Muscle of back (tissue), 11 donors: Measurements from ENCODE around the gene PIK3CG. TPM values are rescaled to one million over a fixed set of nuclear protein-coding genes. Genes with fewer than 3 reads are reported as not detected.

Source experiments
- DNase-seq, 3 donors: peaks; one replicate each; pipeline versions ENCODE4 v3.0.0 to v3.0.0-alpha.2; 2013
- polyA plus RNA-seq, 10 donors: library from polyadenylated mRNA; unstranded; fragments of 120-200 nt; gene quantifications; one replicate each; pipeline ENCODE4 v1.2.1, GENCODE V29; 2013; ENCODE audit not compliant: insufficient read length in 10 of 10

The PIK3CG gene
- polyA plus RNA-seq, 10 donors: 1.8 to 3.4 (median 3.0) TPM

DNA sequence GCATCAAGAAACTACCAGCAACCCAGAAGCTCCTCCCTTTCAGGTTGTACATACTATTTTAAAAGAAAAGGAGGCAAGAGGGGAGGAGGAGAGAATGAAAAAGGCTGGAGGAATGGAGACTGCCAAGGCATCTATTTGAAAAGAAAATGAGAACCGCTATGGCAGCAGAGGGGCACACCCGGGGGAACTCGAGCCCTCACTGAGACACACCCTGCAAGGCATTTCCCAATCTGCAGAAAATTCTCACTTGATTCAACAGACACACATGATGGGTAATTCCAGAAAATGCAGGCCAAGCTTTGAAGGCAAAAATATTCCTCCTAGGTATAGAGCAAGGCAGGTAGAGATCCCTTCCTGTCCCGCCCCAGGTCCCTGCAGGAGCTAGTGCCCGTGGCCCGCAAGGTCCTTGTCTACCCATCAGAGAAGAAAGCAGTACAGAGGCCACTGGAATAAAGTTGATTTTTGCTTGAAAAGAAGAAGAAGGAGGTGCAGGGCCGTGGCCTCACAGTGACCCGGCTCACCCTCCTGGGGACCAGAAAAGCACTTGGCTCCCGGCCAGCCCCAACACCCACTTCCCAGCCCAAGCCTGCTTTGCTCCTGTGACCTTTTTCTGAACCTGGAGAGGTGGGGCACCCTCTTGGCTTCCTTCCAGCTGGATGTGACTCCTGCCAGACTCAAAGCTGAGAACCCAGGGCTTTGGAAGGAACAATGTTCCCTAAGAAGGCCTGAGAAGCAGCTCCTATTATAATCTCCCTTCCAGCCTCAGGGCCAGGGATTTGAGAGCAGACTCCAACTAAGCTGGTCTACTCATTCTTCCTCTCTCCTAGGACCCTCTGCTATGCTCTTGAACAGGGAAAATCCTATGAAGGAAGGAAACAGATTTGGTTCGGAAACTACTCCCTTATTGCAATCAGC, 6.2 kb upstream of the PIK3CG start:
- DNase-seq: peak in 2 of 3 donors; percentile 36 to 55

DNA sequence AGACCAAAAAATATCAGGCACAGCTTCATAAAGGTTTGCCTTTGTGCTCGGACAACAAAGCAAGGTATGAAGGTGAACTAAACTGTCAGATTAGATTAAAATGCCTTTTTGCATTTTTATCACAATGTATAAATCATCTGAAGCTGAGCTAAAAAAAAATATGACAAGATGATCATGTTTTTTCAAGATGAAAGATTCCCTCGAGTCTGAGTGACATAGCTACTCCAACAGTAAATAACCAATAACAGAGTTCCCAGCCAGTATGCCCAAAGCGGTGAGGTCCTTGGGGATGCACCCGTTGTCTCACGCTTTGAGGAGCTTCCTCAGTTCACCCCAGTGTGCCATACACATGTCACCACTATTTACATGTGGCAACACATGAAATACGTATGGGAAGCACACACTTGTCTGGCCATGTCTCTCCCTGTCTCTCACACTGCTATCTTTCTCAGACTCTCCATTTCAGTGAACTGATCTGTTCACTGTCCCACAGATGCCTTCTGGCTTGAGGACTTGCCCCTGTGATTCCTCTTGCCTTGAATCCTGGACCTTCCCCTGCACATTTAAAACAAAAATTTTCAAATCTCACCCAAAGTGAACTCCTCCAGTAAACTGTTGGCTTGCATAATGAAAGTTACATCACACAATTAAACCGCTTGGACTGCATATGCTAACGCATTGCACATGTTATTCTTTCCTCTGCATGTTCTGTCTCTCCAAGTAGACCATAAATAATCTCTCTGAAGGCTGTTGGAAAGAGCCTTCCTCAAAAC, 2.6 kb upstream of the PIK3CG start:
- peak in 2 of 3 donors; percentile 46 to 56 for DNase-seq

DNA sequence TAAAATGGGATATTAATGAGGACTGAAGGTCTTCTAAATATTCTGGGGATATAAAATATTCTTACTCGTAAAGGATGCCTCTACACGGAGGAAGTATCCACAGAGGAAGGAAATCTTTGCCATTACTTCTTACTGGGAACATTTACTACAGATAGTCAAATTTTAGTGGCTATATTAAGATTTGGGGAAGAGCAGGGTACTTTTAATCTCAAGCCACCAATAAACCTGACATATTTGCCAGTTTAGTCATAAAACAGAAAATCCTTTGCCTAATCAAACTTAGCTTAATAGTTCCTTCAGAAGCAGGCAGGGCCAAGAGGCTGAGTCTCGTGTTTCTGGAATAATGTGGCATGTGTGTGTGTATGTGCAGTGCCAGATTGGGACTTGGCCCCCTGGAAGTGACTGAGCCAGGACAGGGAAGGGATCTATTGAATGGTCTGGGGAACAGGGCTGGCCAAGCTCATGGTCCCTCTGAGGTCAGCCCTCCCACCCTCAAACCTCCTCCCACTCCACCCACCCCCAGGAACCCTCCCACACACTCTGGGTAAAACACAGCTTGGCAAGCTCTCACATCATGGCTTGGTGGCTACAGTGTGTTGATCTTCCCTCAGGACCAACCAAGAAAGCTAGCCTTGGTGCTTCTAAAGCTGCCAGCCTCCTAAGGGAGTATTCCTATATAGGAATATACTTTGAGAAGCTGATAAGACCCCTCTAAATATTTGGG, 1.6 kb upstream of the PIK3CG start:
- no peak for DNase-seq

DNA sequence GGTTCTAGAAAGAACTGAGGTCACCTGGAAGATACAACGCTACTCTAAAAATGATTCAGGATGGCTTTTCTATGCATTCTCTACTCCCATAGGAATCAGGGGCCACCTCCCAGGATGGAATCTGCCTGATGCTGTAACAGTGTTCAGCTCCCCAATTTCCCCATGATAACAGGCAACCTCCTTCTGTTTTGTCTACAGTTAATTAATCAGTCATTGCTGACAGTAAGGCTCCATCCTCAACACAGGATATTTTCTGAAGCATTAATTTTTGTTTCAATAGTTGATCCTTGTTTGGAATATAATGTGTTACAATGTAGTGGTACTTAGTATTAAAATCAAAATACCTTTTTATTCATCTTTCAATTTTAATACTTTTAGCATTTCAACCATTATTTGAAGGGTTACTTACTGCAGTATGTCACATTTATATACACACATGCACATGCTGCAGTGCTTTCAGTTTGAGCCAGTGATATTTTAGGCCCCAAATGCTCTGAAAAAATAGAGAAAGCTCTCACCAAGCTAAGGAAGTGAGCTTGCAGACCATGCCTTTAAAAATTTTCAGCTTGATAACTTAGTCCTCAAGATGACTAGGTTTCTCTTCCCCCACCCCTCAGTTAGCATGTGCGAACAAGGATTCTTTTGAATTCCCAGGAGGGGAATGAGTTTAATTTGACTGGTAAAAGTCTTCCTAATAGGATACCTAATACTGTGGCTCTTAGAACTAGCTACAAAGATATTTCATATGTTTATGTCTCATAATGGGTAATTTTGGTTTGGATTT, 592 bp upstream of the PIK3CG start:
- DNase-seq: peak in 1 of 3 donors; percentile 10

DNA sequence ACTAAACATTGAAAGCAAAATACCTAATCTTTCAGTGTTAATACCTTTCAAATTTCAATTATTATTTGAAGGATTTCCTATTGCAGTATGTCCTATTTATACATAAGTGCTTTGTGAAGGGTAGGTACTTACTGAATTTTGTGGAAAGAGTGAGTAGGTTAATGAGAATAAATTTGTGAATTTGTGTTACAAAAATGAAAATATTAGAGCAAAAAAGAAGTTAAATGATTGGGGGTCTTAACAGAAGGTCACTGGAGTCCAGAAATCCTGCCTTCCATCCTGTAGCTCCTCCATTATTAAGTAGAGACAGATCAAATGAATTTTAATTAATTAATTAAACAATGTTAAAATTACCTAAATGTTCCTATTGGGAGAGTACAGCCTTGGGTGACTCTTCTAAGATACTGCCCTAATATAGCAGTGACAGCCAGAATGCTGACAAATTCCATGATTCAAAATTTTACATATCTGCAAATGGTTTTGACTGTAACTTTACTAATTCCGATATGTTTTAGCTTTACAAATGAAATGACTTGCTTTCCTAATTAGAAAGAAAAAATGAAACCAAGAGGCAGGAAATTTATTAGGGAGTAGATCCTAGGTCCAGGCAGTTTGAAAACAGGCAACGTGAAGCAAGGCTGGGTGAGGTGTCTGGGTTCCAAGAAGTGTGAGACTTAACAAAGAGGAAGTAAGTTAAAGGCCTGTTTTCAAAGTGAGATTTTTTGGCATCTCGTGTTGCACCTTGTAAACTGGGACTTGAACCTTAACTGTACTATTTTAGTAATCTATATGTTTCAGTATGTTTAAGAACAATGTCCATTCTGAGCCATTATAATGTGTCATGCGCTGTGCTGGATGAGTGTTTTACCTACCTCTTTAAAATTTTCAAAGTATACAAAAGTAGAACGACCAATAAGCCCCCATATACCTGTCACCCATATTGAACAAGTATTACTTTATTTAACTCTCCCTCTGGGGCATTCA, 1.5 kb downstream of the PIK3CG start:
- DNase-seq: no peak

DNA sequence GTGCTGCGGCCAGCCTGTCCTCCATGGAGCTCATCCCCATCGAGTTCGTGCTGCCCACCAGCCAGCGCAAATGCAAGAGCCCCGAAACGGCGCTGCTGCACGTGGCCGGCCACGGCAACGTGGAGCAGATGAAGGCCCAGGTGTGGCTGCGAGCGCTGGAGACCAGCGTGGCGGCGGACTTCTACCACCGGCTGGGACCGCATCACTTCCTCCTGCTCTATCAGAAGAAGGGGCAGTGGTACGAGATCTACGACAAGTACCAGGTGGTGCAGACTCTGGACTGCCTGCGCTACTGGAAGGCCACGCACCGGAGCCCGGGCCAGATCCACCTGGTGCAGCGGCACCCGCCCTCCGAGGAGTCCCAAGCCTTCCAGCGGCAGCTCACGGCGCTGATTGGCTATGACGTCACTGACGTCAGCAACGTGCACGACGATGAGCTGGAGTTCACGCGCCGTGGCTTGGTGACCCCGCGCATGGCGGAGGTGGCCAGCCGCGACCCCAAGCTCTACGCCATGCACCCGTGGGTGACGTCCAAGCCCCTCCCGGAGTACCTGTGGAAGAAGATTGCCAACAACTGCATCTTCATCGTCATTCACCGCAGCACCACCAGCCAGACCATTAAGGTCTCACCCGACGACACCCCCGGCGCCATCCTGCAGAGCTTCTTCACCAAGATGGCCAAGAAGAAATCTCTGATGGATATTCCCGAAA, 2.7 kb downstream of the PIK3CG start:
- no peak for DNase-seq

DNA sequence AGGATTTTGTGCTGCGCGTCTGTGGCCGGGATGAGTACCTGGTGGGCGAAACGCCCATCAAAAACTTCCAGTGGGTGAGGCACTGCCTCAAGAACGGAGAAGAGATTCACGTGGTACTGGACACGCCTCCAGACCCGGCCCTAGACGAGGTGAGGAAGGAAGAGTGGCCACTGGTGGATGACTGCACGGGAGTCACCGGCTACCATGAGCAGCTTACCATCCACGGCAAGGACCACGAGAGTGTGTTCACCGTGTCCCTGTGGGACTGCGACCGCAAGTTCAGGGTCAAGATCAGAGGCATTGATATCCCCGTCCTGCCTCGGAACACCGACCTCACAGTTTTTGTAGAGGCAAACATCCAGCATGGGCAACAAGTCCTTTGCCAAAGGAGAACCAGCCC, 3.3 kb downstream of the PIK3CG start:
- no peak for DNase-seq

DNA sequence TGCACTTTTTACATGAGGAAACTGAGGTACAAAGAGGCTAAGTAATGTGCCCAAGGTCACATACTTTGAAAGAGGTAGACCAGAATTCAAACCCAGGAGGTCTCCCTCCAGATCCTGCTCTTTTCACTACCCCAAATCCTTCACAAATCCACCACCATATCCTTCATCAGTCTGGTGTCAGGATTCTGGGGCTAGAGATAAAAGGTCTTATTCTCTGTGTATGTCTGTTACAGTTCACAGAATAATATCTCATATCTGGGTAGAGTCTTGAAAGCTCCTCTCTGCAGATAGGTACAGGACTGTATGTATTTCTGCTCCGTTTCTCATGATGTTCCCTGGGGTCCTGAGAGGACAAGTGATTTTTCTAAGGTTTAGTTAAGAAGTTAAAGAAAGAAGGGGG, 4.9 kb downstream of the PIK3CG start:
- DNase-seq: no peak

DNA sequence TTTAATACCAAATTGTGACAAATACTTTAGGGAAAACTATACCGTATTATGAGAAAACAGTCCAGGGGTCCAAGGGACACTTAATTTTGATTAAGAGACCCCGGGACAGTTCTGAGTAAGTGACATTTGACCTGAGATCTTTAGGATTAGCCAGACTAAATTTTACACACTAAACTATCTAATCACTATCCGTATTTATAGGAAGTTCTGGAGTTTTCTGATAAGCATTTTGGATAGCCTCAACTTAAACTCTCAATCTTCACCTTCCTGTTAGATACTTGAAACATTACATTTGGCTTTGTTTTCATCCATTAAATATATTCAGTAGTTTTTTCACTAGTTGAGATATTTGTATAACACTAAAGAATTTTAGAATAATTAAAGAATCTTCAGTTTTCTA, 5.4 kb downstream of the PIK3CG start:
- DNase-seq: no peak

DNA sequence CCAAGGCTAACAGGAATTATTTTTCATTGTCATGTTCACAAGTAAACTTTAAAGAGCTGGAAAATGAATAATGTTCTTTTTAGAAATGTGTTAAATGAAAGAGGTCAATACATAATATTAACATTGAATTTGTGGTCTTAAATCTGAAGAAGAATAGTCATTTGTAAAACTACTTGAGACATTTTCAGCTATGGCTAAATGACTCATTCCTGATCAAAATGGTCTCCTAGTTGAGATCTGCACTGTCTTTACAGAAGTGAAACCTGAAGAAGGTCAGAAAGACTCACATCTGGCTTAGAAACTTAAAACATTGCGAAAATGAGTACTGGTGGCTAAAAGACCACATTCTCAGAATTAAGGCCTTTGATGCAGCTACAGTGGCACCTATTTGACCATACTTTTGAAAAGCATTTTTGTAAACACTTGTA, 5.9 kb downstream of the PIK3CG start:
- peak in 1 of 3 donors; percentile 13 for DNase-seq

DNA sequence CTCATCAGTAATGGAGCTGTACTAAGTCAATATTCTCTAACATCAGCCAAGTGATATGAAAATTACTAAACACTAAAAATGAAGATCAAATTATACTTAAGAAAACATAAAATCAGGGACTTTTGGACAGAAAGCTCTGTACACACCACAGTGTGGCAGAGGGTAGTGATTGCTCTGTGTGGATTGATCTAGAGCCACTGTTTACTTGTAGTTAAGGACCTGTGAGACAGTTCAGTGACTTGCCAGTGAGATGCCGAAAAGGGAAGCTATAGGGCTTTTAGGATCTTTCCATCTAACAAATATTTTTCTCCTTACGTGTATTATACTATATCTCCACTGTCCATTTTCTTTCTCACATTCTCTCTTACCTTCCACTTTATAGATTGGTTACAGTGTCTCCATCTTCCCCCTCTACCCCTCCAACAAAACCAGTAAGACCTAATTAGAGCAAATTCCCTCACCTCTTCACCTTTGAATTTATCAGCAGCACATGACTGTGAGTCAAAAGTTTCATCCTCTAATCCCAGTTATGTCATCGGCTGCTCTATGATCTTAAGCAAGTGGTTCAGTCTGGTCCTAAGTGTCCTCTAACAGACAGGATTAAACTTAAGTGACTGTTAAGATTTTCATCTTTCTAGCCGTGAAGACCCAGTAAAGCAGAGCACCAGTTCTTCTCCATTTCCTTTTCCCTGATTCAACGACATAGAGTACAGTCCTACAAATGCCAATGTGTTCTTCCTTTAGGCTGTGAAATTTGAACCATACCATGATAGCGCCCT, 6.9 kb downstream of the PIK3CG start:
- no peak for DNase-seq

DNA sequence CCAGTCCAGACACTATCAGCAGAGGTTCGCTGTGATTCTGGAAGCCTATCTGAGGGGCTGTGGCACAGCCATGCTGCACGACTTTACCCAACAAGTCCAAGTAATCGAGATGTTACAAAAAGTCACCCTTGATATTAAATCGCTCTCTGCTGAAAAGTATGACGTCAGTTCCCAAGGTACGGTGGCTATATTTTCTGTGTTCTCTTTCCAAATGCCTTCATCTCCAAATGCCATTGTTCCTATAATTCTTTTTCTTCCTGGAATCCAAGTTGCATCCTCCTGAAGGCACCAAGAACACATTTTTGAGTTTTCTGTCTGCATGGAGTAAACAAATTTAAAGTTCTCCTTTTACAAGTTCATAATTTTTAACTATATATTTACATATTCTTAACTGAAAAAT, 7.7 kb downstream of the PIK3CG start:
- DNase-seq: no peak

DNA sequence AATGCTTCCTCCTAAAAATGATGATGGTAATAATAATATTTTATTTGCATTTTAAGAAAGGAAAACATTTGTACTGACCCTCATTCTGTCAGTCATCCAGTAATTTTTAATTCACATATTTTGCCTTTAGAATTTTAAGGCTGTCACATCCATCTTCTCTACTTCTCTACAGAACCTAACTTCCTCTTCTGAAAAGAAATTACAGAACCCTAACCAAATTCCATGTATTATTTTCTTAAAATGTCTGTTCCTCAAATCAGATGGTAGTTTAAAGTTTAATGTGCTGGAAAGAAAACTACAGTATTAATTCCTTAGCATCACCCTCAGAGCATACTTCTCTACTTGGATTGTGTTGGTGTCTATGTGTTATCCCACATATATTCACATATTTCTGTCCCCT, 9.0 kb downstream of the PIK3CG start:
- DNase-seq: no peak

DNA sequence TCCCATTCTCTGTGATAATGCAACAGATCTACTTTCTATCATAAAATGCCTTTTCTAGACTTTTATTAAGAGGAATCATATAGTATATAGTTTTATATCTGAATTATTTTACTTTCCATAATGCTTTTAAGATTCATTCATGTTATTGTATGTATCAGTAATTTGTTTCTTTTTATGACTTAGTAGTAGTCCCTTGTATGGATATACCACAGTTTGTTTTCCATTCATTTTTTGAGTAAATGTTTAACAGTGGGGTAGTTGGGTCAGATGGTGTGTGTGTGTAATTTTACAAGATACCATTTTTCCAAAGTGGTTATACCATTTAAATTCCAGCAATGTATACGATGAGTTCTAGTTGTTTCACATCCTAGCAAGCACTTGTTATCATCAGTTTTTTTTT, 10.4 kb downstream of the PIK3CG start:
- DNase-seq: no peak

DNA sequence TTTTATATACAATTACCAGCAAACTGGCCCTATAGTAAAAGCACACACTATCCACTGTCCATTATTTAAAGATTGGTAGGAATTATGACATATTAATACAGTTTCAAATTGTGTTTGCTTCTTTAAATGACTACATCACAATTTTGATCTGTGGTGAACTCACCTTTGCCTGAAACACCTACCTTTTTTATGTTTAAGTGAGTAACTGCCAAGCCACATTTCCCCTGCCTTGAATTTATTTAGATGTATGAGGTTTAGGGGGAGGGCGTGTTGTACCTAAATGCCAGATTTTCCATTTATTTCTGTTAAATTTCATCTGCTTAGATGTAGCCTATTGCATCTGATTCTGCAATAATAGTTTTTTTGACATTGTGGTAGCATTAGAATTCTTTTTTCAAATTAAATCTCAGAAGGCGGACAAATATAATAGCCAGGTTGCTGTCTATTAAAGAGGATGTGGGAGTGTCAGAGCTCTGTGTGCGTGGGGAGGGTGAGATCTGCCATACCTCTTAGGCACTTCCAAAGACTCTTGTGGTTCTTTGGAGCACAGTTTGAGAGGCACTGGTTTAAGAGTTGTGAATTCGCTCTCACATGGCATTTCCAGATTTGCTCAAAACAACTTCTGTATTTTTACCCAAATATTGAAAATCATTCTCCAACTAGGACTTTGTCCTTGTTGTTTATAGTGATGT, 13.8 kb downstream of the PIK3CG start:
- no peak for DNase-seq

DNA sequence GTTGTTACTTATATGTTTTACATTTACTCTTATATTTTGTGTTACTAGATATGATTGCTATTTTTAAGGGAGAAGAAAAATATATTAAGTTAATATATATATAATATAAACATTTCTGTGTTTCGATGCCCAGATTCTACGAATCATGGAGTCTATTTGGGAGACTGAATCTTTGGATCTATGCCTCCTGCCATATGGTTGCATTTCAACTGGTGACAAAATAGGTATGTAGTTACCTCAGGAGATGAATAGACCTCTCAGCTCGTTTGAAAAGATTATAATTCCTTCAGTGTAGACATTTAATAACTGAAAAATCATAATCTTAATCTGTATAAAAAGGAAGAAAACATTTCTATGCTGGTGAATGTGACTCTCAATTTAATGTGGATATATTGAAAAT, 16.9 kb downstream of the PIK3CG start:
- no peak for DNase-seq

DNA sequence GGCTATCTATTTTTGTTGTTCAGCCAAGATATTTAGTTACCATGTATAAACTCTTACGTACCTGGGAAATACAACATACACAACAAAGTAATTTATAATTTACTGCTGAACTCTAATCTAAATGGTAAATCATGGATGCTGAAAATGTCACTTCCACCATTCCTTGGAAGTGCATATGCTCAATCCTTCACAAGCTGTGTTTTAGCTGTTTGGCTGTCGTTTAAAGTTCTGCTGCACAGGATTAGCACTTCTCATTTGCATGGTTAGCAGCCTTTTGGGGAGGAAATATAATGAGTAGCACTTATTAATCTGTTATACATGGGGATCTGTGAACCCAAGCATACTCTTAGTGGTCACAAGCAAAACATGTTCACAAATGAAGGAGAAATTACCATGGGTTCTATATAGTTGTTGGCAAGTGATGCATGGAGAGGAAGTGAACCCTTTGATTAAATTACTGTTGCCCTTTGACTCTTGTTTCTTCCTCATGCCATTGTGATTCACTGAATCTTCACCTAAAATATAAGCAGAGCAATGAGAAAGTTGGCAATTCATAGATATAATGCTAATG, 18.5 kb downstream of the PIK3CG start:
- no peak for DNase-seq

DNA sequence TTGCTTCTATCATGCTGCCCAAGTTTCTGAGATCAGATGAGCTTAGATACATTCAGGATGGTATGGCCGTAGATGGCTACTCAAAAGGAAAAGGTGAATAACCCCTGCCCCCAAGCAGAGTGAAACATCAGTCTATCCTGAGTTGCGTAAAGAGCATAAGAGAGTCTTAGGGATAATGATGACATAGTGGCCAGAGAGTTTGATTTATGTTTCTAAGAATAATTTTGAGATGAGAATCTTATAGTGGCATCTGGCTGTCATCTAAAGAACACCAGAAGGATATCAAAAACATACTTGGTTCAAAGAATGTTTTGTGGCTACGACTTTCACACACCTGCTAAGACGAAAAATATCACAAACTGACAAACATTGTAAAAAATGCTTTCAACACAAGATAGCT, 20.6 kb downstream of the PIK3CG start:
- DNase-seq: no peak
